ENCODE results near the gene SH3PXD2A.
A peak's percentile ranks its signal among the peaks of the same experiment; 100 is the strongest.

Gene SH3PXD2A

GRCh38 chr10:103558911-103559310 is 296.5 kb downstream of the SH3PXD2A start:
- no peak for DNase-seq (ENCODE audit: low spot score)

GRCh38 chr10:103557455-103557854 is 297.9 kb downstream of the SH3PXD2A start:
- no peak for DNase-seq (ENCODE audit: low spot score)

- DNase-seq (ENCODE audit: low spot score): no peak
Measured at GRCh38 chr10:103556383-103557007, 298.9 kb downstream of the SH3PXD2A start.

- no peak for DNase-seq (ENCODE audit: low spot score)
Measured at GRCh38 chr10:103555712-103556111, 299.7 kb downstream of the SH3PXD2A start.

- DNase-seq (ENCODE audit: low spot score): no peak
Measured at GRCh38 chr10:103555325-103555649, 300.1 kb downstream of the SH3PXD2A start.

- DNase-seq (ENCODE audit: low spot score): no peak
Measured at GRCh38 chr10:103554488-103555324, 300.7 kb downstream of the SH3PXD2A start.

- DNase-seq (ENCODE audit: low spot score): no peak
Measured at GRCh38 chr10:103553743-103554487, 301.5 kb downstream of the SH3PXD2A start.

GRCh38 chr10:103552856-103553742 is 302.3 kb downstream of the SH3PXD2A start:
- DNase-seq (ENCODE audit: low spot score): no peak

GRCh38 chr10:103551619-103552602 is 303.5 kb downstream of the SH3PXD2A start:
- no peak for DNase-seq (ENCODE audit: low spot score)

- no peak for DNase-seq (ENCODE audit: low spot score)
Measured at GRCh38 chr10:103550229-103550628, 305.1 kb downstream of the SH3PXD2A start.

GRCh38 chr10:103549349-103549685 is 306.1 kb downstream of the SH3PXD2A start:
- DNase-seq (ENCODE audit: low spot score): no peak

GRCh38 chr10:103548581-103549348 is 306.6 kb downstream of the SH3PXD2A start:
- no peak for DNase-seq (ENCODE audit: low spot score)

- peak; percentile 61 for DNase-seq (ENCODE audit: low spot score)
Measured at GRCh38 chr10:103548006-103548405, 307.4 kb downstream of the SH3PXD2A start.

- no peak for DNase-seq (ENCODE audit: low spot score)
Measured at GRCh38 chr10:103547391-103547946, 307.9 kb downstream of the SH3PXD2A start.

GRCh38 chr10:103546401-103546800 is 309.0 kb downstream of the SH3PXD2A start:
- no peak for DNase-seq (ENCODE audit: low spot score)

- DNase-seq (ENCODE audit: low spot score): no peak
Measured at GRCh38 chr10:103545771-103546281, 309.6 kb downstream of the SH3PXD2A start.

- no peak for DNase-seq (ENCODE audit: low spot score)
Measured at GRCh38 chr10:103545366-103545765, 310.0 kb downstream of the SH3PXD2A start.

- DNase-seq (ENCODE audit: low spot score): no peak
Measured at GRCh38 chr10:103544657-103545310, 310.6 kb downstream of the SH3PXD2A start.

Data from NAMALWA (cell line).